Stimulated activated CD4-positive, alpha-beta T cell treated with anti-CD3 and anti-CD28 coated beads, Interleukin-15, amount 100 ng/mL, for 1 hour (primary cell): Measurements from ENCODE around the gene PTPRA.
"Not testable (repeated sequence)": the region's sequence is repeated elsewhere in the genome, so short reads cannot be mapped to it uniquely, and the experiment has no call there.

ENCODE experiments used
- DNase-seq, 2 donors: peaks; one replicate each; pipeline ENCODE4 v3.0.0-alpha.2; 2020; ENCODE audit warnings: low read depth in 1 of 2, low spot score in 1 of 2

Gene PTPRA, protein sequence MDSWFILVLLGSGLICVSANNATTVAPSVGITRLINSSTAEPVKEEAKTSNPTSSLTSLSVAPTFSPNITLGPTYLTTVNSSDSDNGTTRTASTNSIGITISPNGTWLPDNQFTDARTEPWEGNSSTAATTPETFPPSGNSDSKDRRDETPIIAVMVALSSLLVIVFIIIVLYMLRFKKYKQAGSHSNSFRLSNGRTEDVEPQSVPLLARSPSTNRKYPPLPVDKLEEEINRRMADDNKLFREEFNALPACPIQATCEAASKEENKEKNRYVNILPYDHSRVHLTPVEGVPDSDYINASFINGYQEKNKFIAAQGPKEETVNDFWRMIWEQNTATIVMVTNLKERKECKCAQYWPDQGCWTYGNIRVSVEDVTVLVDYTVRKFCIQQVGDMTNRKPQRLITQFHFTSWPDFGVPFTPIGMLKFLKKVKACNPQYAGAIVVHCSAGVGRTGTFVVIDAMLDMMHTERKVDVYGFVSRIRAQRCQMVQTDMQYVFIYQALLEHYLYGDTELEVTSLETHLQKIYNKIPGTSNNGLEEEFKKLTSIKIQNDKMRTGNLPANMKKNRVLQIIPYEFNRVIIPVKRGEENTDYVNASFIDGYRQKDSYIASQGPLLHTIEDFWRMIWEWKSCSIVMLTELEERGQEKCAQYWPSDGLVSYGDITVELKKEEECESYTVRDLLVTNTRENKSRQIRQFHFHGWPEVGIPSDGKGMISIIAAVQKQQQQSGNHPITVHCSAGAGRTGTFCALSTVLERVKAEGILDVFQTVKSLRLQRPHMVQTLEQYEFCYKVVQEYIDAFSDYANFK

DNA sequence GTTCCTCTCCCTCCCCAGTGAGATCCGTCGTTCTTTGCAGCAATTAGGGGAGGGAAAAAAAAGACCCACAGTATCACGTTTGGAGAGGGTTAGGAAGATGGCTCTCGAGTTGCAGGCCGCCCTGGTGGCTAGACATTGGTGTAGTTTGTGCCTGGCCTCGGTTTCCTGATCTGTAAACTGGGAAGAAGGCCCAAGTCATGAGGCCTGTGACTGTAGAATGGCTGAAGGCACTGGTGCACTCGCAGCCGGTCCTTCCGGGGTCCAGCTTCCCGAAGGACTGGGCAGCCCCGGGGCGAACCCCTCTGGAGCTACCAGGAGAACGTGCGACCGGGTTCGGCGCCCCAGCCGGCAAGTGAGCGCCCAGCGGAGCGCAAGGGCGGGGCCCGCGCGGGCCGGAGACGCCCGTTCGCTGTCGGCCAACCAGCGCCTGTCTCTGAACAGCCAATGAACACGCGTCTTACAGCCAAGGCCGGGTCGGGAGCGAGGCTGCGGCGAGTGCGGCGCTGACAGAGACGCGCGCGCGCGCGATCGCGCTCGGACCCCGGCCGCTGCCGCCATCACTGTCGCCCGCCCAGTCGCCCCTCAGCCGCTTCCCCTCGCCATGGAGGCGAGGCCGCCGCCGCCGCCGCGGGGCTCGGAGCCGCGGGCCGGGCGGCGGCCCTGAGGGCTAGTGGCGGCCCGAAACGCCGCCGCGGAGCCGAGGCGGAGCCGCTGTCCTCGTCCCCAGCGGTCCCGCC lies at the start of gene PTPRA:
Gene PTPRA, plus strand, starts transcription at position 472 of the 737 bp plus-strand sequence. CDS start 90,797 bp downstream, outside the sequence.
- peak; percentile 79 to 89 for DNase-seq

GRCh38 chr20:2825761-2826160 lies 47.5 kb upstream of the PTPRA start:
- no peak for DNase-seq

DNA sequence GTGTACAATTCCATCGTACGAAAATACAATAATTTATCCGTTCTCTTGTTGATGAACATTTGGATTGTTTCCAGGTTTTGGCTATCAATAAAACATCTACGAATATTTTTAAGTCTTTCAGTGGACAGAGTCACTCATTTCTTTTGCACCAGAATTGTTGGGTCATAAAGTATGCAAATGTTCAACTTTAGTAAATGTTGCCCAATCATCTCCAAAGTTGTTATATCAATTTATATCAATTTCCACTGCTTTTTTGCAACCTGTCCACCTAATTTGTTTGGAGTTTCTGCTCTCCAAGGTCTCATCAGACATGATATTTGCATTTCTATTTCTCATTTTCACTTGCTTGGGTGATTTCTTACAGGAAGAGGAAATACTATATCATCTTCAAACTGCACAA lies 46.6 kb upstream of the PTPRA start:
- no peak for DNase-seq

DNA sequence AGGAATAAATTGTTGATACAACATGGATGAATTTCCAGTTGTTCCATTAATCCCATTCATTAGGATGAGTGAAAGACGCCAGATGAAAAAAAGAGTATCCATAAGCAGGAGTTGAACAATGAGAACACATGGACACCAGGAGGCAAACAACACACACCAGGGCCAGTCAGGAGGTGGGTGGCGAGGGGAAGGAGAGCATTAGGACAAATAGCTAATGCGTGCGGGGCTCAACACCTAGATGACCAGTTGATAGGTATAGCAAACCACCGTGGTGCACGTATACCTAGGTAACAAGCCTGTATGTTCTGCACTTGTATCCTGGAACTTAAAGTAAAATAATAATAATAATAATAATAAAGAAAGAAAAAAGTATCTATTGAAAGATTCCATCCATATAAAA lies 43.9 kb upstream of the PTPRA start:
- DNase-seq = no peak

DNA sequence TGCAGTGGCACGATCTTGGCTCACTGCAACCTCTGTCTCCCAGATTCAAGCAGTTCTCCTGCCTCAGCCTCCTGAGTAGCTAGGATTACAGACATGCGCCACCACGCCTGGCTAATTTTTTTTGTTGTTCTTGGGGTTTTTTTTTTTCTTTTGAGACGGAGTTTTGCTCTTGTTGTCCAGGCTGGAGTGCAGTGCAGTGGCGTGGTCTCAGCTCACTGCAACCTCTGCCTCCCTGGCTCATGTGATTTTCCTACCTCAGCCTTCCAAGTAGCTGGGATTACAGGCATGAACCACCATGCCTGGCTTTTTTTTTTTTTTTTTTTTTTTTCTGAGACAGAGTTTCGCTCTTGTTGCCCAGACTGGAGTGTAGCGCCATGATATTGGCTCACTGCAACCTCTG lies 42.1 kb upstream of the PTPRA start:
- not testable (repeated sequence) for DNase-seq

- no peak for DNase-seq
Measured at GRCh38 chr20:2833761-2834160, 39.5 kb upstream of the PTPRA start.

GRCh38 chr20:2834401-2835110 lies 38.7 kb upstream of the PTPRA start:
- no peak for DNase-seq

DNA sequence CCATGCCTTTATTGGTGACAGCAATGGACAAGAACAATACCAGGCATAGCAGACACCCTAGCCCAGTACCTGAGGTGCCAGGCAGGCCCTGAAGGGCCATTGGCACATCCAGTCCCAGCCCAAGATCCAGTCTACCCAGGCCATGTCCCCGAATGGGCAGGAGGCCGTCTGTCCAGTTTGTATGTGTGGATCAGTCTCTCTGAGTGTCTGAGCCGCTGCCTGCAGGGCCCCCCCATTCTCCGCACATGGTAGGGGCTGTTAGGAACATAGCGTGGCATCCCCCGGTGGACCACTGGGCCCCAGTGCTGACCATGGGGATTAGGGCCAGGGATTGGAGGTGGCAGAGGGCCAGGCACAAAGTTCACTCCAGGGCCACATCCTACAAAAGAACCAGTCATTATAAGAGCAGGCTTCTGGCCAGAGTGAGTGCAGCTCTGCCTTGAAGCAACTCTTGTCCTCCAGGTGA lies 37.9 kb upstream of the PTPRA start:
- DNase-seq = no peak

DNA sequence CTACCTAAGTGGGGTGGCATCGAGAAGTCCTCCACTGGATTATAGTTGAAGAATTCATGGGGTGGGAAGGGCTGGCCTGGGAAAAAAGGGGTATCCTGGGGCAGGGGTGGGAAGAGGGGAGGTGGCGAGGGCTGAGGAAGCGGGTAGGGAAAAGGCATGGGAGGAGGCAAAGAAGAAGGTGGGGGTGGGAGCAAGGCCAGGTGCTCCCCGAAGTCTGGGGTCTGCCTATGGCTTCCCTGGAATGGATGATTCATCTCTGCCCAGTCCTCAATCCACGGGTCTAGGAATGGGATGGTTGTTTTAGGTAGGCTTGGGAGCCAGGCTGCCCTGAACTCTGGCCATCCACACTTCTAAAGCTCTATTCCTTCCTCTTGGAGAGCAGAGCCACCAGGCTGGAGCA lies 37.2 kb upstream of the PTPRA start:
- DNase-seq = no peak

DNA sequence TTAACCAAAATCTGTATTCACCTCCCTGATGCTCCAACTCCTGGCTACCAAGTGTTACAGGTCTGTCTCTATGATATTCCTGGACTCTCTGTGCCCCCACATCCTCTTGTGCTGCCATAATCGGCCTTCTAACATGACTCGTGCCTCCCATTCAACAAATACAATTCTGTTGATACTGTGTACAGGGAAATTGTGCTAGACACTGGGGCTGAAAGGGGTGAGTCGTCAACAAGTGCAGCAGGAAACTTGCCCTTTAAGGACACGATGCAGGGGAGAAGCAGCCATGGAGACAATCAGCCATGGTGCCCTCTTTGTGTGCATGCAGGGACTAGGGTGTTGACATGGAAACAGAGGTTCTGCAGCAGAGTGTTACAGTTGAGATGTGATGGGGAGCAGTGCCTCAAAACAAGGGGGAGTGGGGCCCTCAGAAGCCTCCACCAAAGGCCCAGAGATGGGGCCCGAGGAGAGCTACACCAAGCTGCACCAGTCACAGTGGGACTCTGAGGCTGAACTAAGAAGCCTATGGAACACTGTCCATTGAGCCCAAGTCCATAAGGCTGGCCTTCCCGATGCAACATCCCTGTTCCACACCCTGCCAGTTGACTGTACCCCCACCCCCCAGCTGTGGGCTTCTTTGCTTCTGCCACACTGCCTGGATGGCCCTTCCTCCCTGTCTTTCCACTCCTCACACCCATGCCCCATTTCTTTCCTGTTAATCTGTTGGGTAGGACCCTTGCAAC lies 35.9 kb upstream of the PTPRA start:
- DNase-seq = no peak

- DNase-seq = no peak
Measured at GRCh38 chr20:2838170-2838797, 35.0 kb upstream of the PTPRA start.

DNA sequence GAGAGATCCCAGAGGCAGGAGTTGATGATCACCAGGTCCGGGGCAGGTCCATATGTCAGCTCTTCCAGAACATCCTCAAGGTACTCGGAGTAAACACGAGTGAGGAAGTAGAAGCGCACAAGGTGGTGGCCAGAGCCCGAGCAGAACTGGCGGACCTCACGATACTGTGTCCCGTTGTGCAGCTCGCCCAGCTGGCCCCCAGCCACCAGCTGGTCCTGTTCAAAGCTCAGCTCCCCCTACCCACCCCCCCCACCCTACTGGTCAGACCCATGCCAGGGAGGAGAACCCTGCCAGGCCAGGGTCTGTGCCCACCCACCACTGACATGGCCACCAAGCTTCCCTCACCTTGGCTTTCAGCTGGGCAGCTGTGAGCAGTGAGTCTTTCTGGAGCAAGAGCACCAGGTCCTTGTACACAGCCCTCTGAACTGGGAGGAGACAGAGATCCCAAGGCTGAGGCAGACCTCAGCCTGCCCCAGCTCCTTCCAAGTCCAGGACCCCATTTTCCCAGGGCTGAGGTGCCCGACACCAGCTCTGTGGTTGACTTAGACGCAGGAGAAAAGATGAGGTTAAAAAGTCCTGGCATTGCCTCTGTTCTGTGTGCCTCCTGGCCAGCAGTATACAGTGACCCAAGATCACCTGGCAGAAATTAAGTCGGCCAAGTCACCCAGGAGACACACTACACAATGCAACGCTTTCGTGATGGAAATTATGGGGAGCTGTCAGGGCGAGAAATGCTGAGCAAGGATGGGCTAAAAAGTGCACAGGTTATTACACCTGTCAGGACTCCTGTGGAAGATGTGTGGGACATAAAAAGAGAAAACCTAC lies 34.2 kb upstream of the PTPRA start:
- no peak for DNase-seq

- no peak for DNase-seq
Measured at GRCh38 chr20:2839732-2840137, 33.5 kb upstream of the PTPRA start.

DNA sequence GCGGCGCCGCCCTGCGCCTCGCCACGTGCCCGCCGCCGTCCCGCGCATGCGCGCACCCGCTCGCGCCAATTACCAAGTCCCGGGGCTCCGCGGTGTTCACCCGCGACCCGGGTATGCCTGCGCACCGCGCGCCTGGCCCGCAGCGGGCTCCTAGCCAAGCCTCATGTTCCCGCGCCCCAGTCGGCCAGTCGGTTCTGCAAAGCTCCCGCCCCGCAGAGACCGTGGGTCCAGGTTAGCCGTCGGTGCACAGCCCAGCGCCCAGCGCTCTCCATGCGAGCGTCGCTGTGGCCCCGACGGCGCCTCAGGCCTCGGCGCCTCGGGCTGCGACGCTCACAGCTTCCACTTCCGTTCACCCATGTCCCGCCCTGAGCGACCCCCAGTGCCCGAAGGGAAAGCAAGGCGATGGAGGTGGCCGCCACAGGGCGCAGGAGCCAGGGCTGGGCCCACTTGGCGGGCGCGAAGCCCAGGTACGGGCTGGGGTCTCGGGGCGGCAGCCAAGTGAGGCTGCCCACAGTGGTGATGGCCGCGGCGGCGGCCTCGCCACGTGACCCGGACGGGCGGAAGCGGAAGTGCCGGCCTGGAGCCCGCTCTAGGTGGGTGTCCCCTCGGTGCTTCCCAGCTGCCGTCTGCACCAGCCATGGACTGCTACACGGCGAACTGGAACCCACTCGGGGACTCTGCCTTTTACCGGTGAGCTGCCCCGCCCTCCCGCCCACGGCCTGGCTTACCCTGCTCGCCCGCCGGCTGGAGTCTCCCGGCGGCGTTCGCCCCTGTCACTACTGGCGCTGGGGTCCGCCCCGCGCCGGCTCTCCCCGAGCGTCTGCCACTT lies 32.9 kb upstream of the PTPRA start, which contains the start of the genes PCED1A and VPS16:
Gene PCED1A, minus strand, starts transcription at position 518 of the 829 bp plus-strand sequence. CDS start 743 bp downstream, outside the sequence.
Gene VPS16, plus strand, starts transcription at position 608 of the 829 bp plus-strand sequence. Its CDS starts 30 bp downstream, at position 638.
- peak; percentile 68 to 88 for DNase-seq

DNA sequence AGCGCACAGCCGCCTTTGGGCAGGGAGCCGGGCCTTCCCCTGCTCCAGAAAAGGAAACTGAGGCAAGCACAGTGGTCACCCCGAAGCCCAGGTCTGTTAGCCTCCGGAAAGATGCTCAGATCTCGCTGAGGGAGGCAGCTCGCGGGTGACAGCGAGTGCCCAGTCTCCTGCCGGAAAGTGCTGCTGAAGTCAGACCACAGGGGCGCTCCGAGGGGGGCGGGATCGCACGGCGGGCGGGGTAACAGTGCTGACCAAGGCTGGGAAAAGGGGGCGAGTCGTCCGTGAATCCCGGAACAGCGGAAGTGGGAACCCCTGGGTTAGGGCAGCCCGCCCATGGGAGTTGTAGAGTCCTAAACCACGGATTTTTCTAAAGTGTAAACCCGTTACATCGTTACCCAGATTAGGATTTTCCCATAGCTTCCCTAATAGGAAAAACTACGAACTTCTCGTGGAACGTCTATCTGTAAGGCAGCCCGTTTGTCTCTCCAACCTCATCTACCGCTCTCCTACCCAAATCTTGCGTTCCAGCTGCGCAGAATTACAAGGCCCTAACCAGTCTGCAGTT lies 32.2 kb upstream of the PTPRA start:
- DNase-seq = no peak

DNA sequence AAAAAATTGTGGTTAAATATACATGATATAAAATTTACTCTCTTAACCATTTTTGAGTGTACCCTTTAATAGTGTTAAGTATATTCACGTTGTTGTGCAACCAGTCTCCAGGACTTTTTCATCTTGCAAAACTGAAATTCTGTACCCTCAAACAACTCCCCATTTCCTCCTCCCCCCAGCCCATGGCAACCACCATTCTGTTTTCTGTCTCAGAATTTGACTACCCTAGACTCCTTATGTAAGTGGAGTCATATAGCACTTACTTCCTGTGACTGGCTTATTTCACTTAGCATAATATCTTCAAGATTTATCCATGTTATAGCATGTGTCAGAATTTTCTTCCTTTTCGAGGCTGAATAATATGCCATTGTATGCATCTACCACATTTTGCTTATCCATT lies 27.7 kb upstream of the PTPRA start:
- DNase-seq = no peak

- DNase-seq = no peak
Measured at GRCh38 chr20:2846698-2847097, 26.6 kb upstream of the PTPRA start.
